Neutrophil (primary cell): ENCODE measurements around the gene CLASP2.

Experiments
- H3K27ac ChIP-seq: fragments of 200-600 bp; sonication (generic); 2 replicates; pipeline ENCODE4 v1.5.1; 2016; ENCODE audit warnings: mild to moderate bottlenecking, moderate library complexity
- H3K27me3 ChIP-seq: fragments of 200-600 bp; sonication (generic); 2 replicates; pipeline ENCODE4 v1.6.0; 2016; ENCODE audit warnings: mild to moderate bottlenecking
- H3K36me3 ChIP-seq: fragments of 200-600 bp; sonication (generic); 2 replicates; pipeline ENCODE4 v1.5.1; 2017
- H3K4me1 ChIP-seq, 2 experiments: fragments of 200-600 bp in 1 of 2; sonication (generic) in 1 of 2; 1 replicate in 1 of 2; 2 replicates in 1 of 2; pipeline versions ENCODE4 v1.5.1 to v1.6.1; 2013 to 2016; ENCODE audit warnings: low read depth in 1 of 2, low read length in 1 of 2, mild to moderate bottlenecking in 1 of 2, moderate library complexity in 1 of 2; ENCODE audit not compliant: control insufficient read depth in 1 of 2, insufficient read depth in 1 of 2
- H3K4me3 ChIP-seq, 2 experiments: fragments of 200-600 bp in 1 of 2; sonication (generic) in 1 of 2; 1 replicate in 1 of 2; 2 replicates in 1 of 2; pipeline ENCODE4 v1.5.1; 2013 to 2016; ENCODE audit warnings: low read depth in 1 of 2, low read length in 1 of 2, mild to moderate bottlenecking in 1 of 2, moderate library complexity in 1 of 2
- H3K9me3 ChIP-seq: fragments of 200-600 bp; sonication (generic); 2 replicates; pipeline ENCODE4 v1.5.1; 2016
- CTCF ChIP-seq: fragments of 200-600 bp; sonication (generic); IDR thresholded peaks from 2 replicates; pipeline ENCODE4 v1.5.1; 2016; ENCODE audit warnings: antibody characterized with exemption

CLASP2 gene

GRCh38 chr3:33521736-33522135, 196.3 kb downstream of the CLASP2 start:
- Histone ChIP-seq H3K4me1 (no peaks in the 10 kb centered on the region), H3K9me3 (peaks cover 5% of the 10 kb centered on the region), H3K27me3 (no peaks in the 10 kb centered on the region), H3K4me3 (no peak overlapping the region), H3K36me3 (no peaks in the 10 kb centered on the region), H3K27ac (no peak overlapping the region)
- no peak for TF ChIP-seq CTCF

- Histone ChIP-seq H3K27me3 (no peaks in the 10 kb centered on the region), H3K36me3 (peaks cover 4% of the 10 kb centered on the region), H3K9me3 (no peaks in the 10 kb centered on the region), H3K27ac (no peak overlapping the region), H3K4me3 (no peak overlapping the region), H3K4me1 (peaks cover 3 to 13% of the 10 kb centered on the region in 2 experiments)
- TF ChIP-seq CTCF = no peak
Observed at GRCh38 chr3:33513262-33513863, 204.7 kb downstream of the CLASP2 start.

- H3K27ac ChIP-seq = no peak overlapping the region
- no peak overlapping the region for H3K4me3 ChIP-seq
- no peaks in the 10 kb centered on the region for H3K9me3 ChIP-seq
- peaks cover 6% of the 10 kb centered on the region for H3K36me3 ChIP-seq
- H3K4me1 ChIP-seq = peaks cover 0 to 4% of the 10 kb centered on the region in 2 experiments
- TF ChIP-seq CTCF = no peak
- no peaks in the 10 kb centered on the region for H3K27me3 ChIP-seq
Observed at GRCh38 chr3:33505027-33505426, 213.0 kb downstream of the CLASP2 start.

GRCh38 chr3:33496449-33496848, 221.6 kb downstream of the CLASP2 start:
- no peak overlapping the region for H3K4me3 ChIP-seq
- TF ChIP-seq CTCF = no peak
- no peaks in the 10 kb centered on the region for H3K9me3 ChIP-seq
- H3K36me3 ChIP-seq = peaks cover 10% of the 10 kb centered on the region
- no peaks in the 10 kb centered on the region for H3K27me3 ChIP-seq
- no peak overlapping the region for H3K27ac ChIP-seq
- no peaks in the 10 kb centered on the region for H3K4me1 ChIP-seq

- no peaks in the 10 kb centered on the region for H3K36me3 ChIP-seq
- no peak overlapping the region for H3K27ac ChIP-seq
- no peak overlapping the region for H3K4me3 ChIP-seq
- no peaks in the 10 kb centered on the region for H3K27me3 ChIP-seq
- TF ChIP-seq CTCF = no peak
- no peaks in the 10 kb centered on the region for H3K9me3 ChIP-seq
- no peaks in the 10 kb centered on the region for H3K4me1 ChIP-seq
Observed at GRCh38 chr3:33491721-33492120, 226.3 kb downstream of the CLASP2 start.
